ENCODE measurements around the gene MCF2L2.

The MCF2L2 gene

DNA sequence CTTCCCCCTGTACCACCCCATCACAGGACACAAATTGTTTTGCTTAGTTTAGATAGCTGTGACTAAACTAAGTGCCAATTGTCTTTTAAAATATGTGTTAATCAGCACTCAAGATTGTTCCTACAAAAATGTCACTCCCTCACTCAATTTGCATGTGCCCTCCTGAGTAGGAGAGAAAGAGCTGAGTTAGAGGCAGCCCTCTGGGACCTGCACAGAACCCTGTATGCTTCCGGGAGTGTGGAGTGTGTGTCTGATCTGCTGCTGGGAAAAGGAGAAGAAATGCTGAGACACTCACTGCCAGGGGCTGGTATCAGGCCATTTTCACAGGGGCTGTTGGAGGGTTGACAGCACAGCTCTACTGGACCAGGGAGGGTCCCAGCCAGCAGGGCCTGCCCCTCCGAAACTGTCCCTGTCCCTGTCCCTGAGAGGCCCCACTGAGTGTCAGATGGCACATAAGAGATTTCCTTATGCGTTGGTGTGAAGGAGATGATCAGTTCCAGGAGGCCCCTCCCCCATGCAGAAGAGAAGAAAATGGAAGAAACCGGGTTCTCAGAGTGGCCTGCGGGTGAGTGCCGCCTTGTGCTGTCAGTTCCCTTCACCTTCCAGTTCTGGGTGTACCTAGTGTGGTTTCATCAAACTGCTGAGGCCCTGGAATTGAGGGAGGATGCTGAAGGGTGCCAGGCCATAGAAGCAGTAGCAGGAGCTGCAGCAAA, 179.3 kb downstream of the MCF2L2 start (continued):
- TF ChIP-seq, protein P1, sequence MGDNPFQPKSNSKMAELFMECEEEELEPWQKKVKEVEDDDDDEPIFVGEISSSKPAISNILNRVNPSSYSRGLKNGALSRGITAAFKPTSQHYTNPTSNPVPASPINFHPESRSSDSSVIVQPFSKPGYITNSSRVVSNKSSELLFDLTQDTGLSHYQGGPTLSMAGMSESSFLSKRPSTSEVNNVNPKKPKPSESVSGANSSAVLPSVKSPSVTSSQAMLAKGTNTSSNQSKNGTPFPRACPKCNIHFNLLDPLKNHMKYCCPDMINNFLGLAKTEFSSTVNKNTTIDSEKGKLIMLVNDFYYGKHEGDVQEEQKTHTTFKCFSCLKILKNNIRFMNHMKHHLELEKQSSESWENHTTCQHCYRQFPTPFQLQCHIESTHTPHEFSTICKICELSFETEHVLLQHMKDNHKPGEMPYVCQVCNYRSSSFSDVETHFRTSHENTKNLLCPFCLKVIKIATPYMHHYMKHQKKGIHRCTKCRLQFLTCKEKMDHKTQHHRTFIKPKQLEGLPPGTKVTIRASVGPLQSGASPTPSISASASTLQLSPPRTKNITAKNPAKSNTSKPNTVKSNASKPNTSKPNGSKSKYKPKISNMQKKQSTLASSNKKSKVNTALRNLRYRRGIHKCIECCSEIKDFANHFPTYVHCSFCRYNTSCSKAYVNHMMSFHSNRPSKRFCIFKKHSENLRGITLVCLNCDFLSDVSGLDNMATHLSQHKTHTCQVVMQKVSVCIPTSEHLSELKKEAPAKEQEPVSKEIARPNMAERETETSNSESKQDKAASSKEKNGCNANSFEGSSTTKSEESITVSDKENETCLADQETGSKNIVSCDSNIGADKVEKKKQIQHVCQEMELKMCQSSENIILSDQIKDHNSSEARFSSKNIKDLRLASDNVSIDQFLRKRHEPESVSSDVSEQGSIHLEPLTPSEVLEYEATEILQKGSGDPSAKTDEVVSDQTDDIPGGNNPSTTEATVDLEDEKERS (tag by site-specific recombination; IDR thresholded peaks at IDR 0.05) = no peak
- TF ChIP-seq ZNF677 (tag by site-specific recombination; IDR thresholded peaks at IDR 0.05) = no peak
- no peak for TF ChIP-seq ZBTB21 (tag by site-specific recombination; IDR thresholded peaks at IDR 0.05)
- TF ChIP-seq ZNF792 (tag by site-specific recombination; IDR thresholded peaks at IDR 0.05) = no peak
- no peak for TF ChIP-seq ZNF510 (tag by site-specific recombination; IDR thresholded peaks at IDR 0.05; ENCODE audit: insufficient replicate concordance)
- TF ChIP-seq KLF10 (tag by site-specific recombination; IDR thresholded peaks at IDR 0.05) = no peak
- TF ChIP-seq ZNF169 (tag by site-specific recombination; IDR thresholded peaks at IDR 0.05) = no peak
- TF ChIP-seq, protein P2, sequence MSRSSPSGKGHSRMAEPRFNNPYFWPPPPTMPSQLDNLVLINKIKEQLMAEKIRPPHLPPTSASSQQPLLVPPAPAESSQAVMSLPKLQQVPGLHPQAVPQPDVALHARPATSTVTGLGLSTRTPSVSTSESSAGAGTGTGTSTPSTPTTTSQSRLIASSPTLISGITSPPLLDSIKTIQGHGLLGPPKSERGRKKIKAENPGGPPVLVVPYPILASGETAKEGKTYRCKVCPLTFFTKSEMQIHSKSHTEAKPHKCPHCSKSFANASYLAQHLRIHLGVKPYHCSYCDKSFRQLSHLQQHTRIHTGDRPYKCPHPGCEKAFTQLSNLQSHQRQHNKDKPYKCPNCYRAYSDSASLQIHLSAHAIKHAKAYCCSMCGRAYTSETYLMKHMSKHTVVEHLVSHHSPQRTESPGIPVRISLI (tag by site-specific recombination; IDR thresholded peaks at IDR 0.05) = no peak
- no peak for TF ChIP-seq HOXD13 (CRISPR knock-in tag; IDR thresholded peaks at IDR 0.05; ENCODE audit: borderline replicate concordance)
- no peak for TF ChIP-seq ZBTB17 (tag by site-specific recombination; IDR thresholded peaks at IDR 0.05)

DNA sequence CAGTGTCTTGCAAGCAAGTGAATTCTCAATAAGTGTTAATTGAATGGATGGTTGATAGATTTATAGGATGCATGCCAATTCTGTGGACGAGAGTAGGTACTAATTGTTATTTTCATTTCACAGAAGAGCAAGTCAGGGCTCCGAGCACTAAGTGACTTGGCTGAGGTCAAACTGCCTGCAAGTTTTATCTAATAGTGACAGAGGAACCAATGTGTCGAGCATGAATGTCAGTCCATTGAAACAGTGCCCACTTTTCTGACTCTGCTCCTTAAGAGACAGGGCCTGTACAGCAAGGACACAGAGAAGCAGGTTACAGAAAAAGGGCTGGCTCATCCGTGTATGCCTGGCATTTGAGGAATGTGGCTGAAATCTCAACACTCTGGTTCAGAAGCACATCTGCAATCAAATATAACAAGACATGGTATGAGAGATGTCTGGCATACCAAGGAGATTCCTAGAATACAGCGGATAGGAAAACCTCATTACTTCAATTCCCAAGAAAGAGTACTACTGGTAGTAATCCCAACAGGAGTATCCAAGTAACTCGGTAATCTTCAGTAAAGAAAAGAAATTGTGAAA, 181.3 kb downstream of the MCF2L2 start:
- no peaks in the 10 kb centered on the region for H3K4me1 ChIP-seq (ENCODE audit: control insufficient read depth, insufficient read depth, low read length)
- H3K4me3 ChIP-seq (ENCODE audit: low read depth, low read length) = no peak overlapping the region
- no peak overlapping the region for H3K27ac ChIP-seq (ENCODE audit: extremely low read depth, low read depth, low read length)
- ChIA-PET POLR2A (no interaction called here), CTCF (no interaction called here)
- H3K36me3 ChIP-seq (ENCODE audit: control insufficient read depth in 2 of 2, insufficient read depth in 1 of 2, low read length in 2 of 2) = no peaks in the 10 kb centered on the region
- TF ChIP-seq, protein P3, sequence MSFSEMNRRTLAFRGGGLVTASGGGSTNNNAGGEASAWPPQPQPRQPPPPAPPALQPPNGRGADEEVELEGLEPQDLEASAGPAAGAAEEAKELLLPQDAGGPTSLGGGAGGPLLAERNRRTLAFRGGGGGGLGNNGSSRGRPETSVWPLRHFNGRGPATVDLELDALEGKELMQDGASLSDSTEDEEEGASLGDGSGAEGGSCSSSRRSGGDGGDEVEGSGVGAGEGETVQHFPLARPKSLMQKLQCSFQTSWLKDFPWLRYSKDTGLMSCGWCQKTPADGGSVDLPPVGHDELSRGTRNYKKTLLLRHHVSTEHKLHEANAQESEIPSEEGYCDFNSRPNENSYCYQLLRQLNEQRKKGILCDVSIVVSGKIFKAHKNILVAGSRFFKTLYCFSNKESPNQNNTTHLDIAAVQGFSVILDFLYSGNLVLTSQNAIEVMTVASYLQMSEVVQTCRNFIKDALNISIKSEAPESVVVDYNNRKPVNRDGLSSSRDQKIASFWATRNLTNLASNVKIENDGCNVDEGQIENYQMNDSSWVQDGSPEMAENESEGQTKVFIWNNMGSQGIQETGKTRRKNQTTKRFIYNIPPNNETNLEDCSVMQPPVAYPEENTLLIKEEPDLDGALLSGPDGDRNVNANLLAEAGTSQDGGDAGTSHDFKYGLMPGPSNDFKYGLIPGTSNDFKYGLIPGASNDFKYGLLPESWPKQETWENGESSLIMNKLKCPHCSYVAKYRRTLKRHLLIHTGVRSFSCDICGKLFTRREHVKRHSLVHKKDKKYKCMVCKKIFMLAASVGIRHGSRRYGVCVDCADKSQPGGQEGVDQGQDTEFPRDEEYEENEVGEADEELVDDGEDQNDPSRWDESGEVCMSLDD (tag by site-specific recombination; IDR thresholded peaks at IDR 0.05) = no peak
- no peak for TF ChIP-seq ZBTB48 (tag by site-specific recombination; IDR thresholded peaks at IDR 0.05)
- no peaks in the 10 kb centered on the region for H3K9me3 ChIP-seq (ENCODE audit: control insufficient read depth, insufficient read depth, low read depth, low read length)

DNA sequence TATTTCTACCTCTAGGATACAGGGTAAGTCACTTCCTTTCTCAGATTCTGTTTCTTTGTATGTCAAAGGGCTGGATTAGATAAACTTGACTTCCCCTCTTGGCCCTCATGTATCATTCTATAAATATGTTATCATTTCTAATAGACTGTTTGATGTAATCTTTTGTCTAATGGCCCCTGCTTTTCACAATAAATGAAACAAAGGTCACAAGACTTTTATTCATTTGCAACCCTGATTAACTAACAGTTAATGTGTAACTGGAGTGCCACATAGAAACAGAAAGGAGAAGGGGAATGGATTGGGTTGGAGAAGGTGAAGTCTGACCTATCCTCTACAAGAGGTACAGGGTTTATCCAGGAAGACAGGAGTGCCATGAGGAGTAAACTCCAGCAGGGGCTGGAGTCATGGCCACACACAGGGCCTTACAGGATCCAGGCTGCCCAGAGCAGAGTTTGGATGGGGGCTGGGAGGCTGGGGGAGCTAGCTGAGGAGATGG, 183.4 kb downstream of the MCF2L2 start:
- POLR2A ChIA-PET = no interaction called here
- Histone ChIP-seq H3K27ac (ENCODE audit: extremely low read depth, low read depth, low read length) (no peak overlapping the region), H3K4me3 (ENCODE audit: low read depth, low read length) (no peak overlapping the region), H3K36me3 (ENCODE audit: control insufficient read depth in 2 of 2, insufficient read depth in 1 of 2, low read length in 2 of 2) (no peaks in the 10 kb centered on the region), H3K9me3 (ENCODE audit: control insufficient read depth, insufficient read depth, low read depth, low read length) (no peaks in the 10 kb centered on the region), H3K4me1 (ENCODE audit: control insufficient read depth, insufficient read depth, low read length) (no peaks in the 10 kb centered on the region)
- CTCF ChIA-PET = no interaction called here
- TF ChIP-seq, protein P4, sequence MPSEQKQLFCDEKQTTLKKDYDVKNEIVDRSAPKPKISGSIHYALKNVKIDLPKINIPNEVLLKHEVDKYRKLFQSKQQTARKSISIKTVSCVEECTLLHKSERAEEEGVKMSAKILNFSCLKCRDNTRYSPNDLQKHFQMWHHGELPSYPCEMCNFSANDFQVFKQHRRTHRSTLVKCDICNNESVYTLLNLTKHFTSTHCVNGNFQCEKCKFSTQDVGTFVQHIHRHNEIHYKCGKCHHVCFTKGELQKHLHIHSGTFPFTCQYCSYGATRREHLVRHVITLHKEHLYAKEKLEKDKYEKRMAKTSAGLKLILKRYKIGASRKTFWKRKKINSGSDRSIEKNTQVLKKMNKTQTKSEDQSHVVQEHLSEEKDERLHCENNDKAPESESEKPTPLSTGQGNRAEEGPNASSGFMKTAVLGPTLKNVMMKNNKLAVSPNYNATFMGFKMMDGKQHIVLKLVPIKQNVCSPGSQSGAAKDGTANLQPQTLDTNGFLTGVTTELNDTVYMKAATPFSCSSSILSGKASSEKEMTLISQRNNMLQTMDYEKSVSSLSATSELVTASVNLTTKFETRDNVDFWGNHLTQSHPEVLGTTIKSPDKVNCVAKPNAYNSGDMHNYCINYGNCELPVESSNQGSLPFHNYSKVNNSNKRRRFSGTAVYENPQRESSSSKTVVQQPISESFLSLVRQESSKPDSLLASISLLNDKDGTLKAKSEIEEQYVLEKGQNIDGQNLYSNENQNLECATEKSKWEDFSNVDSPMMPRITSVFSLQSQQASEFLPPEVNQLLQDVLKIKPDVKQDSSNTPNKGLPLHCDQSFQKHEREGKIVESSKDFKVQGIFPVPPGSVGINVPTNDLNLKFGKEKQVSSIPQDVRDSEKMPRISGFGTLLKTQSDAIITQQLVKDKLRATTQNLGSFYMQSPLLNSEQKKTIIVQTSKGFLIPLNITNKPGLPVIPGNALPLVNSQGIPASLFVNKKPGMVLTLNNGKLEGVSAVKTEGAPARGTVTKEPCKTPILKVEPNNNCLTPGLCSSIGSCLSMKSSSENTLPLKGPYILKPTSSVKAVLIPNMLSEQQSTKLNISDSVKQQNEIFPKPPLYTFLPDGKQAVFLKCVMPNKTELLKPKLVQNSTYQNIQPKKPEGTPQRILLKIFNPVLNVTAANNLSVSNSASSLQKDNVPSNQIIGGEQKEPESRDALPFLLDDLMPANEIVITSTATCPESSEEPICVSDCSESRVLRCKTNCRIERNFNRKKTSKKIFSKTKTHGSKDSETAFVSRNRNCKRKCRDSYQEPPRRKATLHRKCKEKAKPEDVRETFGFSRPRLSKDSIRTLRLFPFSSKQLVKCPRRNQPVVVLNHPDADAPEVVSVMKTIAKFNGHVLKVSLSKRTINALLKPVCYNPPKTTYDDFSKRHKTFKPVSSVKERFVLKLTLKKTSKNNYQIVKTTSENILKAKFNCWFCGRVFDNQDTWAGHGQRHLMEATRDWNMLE (tag by site-specific recombination; conservative IDR thresholded peaks at IDR 0.05; ENCODE audit: low read depth) = no peak
- TF ChIP-seq IKZF3 (tag by site-specific recombination; IDR thresholded peaks at IDR 0.05) (no peak), ZSCAN16 (tag by site-specific recombination; IDR thresholded peaks at IDR 0.05) (no peak), ZNF843 (tag by site-specific recombination; IDR thresholded peaks at IDR 0.05) (no peak), ZNF530 (tag by site-specific recombination; IDR thresholded peaks at IDR 0.05; ENCODE audit: low read depth) (no peak), EGR2 (tag by site-specific recombination; IDR thresholded peaks at IDR 0.05; ENCODE audit: low read depth) (no peak)
- TF ChIP-seq, protein P5, sequence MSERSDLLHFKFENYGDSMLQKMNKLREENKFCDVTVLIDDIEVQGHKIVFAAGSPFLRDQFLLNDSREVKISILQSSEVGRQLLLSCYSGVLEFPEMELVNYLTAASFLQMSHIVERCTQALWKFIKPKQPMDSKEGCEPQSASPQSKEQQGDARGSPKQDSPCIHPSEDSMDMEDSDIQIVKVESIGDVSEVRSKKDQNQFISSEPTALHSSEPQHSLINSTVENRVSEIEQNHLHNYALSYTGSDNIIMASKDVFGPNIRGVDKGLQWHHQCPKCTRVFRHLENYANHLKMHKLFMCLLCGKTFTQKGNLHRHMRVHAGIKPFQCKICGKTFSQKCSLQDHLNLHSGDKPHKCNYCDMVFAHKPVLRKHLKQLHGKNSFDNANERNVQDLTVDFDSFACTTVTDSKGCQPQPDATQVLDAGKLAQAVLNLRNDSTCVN (tag by site-specific recombination; optimal IDR thresholded peaks at IDR 0.05) = no peak
